GM18868 (cell line): ENCODE data around the gene SLC35A5.

Source experiments
- ATAC-seq: cut with Tn5 transposase; IDR thresholded peaks from one replicate; pipeline ENCODE4 v1.9.1; 2021; ENCODE audit warnings: mild to moderate bottlenecking, moderate library complexity; ENCODE audit not compliant: unreplicated experiment

The SLC35A5 gene

DNA sequence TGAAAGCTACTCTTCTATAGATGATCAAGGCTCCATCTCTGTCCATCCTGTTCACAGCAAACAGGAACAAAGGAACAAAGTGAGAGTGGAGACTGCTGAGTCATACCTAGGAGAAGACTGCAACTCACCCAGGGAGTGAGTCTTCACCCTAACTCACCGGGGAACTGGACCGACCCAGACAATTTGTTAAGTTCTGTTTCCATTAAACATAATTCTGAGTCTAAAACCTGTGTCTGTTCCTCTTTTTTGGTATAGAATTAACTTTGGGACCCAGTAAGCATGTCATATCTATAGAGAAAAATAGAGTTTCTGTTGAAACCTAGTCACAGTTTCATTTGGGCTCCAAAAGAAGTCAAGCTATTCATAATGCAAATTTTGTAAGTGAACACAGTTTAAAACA, 57.5 kb downstream of the SLC35A5 start:
- ATAC-seq, result no peak

DNA sequence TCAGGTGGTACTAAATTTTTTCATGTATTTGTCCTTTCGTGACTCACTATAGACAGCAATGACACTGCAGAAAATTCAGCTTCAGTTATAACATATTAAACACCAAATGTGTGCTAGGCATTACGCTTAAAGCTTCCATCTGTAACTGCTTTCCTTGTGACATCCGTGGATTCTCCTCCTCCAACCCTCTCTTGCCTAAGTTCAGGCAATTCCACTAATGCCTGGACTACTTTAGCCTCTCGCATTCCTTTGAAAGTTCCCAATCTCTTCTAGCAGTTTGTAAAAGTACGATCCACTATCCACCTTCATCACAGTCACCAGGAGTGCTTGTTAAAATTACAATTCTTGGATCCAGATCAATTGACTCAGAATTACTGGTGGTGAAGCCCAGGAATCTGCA, 61.4 kb downstream of the SLC35A5 start:
- ATAC-seq, result no peak

DNA sequence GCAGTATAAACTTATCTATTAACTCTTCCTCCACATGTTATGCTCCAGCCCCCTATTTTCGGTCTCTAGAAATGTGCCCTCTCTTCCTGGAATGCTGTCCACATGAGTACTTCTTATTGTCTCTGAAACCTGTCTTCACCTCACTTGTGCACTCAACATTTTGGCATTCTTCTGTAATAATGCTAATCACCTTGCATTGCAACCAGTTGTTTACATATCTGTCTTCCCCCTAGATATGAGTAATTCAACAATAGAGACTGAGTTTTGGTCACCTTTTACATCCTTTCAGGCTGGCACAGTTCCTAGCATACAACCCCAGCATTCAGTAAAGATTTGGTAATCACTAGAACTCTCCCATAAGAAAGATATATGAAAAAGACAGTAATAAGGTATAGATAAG, 61.9 kb downstream of the SLC35A5 start:
- ATAC-seq, result no peak

GRCh38 chr3:112627419-112627818, 65.6 kb downstream of the SLC35A5 start:
- ATAC-seq, result no peak

DNA sequence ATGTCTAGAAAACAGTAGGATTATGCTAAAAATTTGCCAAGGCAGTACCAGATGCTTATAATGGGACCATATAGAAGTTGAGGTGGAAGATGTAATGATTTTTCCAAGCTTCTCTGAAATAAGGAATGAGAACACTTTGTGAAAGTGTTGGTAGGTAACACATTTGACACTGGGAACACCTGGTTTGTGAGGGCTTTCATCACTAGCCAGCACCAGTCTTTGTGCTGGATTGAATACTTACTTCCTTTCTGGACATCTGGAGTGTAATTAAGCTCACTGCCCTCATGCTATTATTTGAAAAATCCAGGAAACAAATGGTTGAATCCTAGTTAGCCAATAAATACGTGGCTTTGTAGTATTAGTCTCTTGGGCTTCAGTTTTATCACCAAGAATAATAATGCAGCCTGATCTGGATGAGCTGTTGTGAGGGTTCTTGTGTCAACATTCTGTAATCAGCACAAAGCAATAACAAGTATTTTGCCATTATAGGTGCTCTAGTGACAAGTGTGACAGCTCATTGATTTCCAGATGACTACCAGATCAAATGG, 66.1 kb downstream of the SLC35A5 start:
- no peak for ATAC-seq

DNA sequence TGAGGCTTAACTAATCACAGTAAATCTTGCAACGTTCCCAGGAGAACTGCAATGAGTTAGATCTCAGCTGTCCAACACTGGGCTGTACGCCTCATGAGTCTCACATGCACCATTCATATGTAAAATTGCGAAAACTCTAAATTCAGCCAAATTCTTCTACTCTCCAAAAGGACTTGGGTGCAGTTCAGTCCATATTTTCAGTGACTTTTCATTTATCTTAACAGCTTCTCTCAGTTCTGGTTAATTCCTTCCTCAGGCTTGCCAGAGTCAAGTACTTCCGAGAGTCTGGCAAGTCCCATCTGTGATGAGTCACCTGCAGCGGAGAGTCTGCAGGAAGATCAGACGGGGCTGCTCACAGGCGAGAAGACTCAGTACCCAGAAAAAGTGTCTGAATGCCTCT, 67.6 kb downstream of the SLC35A5 start:
- no peak for ATAC-seq

DNA sequence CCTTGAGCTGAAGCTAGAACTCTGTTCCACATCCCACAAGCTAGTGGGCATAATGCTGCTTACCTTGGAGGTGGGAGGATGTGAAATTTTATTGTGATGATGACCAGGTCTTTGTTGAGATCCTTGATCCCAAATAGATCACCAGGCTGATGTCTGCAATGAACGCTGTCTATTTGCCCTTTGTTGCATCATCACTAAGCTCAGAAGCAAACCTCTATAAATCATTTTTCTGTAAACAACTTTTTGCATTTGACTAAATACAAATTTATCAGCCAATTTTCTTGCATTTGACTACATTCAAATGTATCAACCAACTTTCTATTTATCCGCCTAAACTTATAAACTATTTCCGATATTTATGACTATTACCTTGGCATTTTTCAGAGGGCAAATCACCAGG, 69.4 kb downstream of the SLC35A5 start:
- ATAC-seq, result no peak

DNA sequence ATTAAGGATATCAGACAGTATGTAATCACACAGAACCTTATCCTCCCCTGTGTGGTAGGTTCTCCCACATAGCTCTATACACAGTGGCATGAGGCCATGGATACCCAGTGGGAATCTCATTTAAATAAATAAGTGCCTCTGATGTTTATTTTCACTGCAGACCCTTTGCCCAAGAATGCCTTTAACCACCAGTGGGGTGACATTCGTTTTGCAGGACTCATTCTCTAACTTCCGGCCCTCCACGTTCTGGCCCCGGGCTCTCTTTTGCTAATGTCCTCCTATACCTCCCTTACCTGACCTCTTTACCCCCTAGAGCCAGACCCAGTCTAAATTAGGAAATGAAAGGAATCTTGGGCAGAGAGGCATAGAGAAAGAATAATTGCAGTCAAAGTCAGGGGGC, 70.8 kb downstream of the SLC35A5 start:
- no peak for ATAC-seq

- ATAC-seq, result no peak
These were observed 71.3 kb downstream of the SLC35A5 start for GRCh38 chr3:112633191-112633590.

DNA sequence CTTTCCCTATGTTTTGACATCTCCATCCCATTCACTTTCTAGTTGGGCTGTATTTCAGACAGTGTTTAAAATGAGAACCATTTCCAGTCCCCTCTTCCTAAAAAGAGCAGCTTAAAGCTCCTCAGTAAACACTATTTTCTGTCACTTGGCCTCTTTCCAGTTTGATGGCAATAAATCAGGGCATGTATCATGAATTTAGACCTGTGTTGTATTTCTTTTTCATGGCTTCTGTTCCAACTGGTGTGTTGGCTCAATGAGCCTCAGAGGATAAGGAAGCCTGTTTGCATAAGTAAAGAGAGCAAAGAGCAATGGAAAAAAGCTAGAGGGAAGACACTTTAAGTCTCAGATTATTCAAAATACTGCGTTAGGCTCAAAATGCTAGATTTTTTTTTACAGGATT, 71.9 kb downstream of the SLC35A5 start:
- ATAC-seq, result no peak

DNA sequence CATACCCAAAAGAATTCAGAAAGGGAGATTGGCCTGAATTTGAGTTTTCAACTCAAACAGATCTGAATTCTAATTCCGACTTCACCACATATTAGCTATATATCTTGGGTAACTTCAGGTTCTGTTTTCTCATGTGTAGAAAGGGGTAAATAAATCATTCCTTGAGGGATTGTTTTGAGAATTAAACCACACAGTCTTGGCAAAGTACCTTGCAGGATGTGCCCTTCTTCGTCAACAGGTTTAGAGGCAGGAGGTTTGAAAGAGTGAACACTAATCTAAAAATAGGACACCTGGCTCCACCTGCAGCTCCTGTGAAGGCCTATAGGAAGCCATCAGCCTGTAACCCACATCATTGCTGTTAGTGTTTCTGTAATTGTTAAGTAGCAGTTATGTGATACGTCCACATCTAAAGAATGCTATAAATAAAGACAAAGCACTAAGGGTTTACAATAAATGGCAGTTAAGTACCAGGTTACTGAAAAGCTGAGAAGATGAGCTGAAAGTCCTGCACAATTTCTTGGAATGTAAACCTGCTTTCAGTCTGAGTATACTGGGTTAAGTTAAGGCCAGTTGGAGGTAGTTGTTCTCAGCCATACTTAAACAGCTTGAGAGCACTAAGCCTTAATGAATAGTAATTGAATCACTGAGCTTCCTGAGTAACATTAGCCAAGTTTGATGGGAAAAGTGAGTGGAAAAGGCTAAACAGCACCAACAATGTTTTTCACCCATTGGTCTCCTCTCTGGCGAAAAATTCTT, 73.1 kb downstream of the SLC35A5 start:
- ATAC-seq, result no peak
